ENCODE measurements around the gene NDUFS7.

The NDUFS7 gene

DNA sequence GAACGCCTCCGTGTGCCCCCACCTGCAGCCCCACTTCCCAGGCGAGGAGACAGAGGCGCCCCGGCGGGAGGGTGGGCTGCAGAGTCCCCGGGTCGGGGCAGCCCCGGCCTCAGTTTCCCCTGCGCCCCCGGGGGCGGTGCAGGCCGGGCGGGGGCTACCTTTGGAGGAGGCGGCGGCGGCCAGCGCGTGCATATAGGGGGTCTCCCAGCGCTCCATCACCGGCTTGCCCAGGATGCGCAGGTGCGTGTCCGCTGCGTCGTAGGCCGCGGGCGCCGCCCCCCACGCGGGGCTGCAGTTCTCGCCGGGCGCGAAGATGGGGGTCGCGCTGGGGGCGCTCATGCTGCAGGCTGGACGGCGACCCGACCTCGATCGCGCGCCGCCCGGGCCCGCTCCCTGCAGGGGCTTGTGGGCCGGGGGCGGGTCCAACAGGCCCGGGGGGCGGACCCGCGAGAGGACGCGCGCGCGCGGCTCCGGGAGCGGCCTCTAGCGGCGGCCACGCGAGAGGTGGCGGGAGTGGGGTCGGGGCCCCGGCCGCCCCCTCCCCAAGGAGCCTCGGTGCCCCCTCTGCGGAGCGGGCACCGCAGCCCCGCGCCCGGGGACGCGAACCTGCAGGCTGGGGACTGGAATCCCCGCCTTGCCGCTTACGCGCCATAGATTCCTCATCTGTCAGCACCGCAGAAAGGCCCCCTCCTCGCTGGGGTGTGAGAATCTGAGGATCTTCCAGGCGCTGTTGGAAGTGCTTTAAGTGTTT lies 17.6 kb downstream of the NDUFS7 start, which contains the start of gene GAMT:
Gene GAMT (minus strand): TSS at position 405 of the 751 bp plus-strand sequence. CDS start 66 bp downstream, at position 339.
- peak; percentile 62 for DNase-seq

DNA sequence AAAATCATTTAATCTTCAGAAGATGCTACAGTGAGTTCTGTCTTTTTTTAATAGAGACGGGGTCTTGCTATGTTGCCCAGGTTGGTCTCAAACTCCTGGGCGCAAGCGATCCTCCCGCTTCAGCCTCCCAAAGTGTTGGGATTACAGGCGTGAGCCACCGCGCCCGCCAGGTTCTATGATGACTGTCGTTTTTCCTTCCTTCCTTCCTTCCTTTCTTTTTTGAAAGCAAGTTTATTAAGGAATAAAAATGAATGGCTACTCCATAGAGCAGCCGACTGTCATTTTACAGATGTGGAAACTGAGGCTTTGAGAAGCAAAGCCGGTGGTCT lies 18.1 kb downstream of the NDUFS7 start:
- DNase-seq = no peak

DNA sequence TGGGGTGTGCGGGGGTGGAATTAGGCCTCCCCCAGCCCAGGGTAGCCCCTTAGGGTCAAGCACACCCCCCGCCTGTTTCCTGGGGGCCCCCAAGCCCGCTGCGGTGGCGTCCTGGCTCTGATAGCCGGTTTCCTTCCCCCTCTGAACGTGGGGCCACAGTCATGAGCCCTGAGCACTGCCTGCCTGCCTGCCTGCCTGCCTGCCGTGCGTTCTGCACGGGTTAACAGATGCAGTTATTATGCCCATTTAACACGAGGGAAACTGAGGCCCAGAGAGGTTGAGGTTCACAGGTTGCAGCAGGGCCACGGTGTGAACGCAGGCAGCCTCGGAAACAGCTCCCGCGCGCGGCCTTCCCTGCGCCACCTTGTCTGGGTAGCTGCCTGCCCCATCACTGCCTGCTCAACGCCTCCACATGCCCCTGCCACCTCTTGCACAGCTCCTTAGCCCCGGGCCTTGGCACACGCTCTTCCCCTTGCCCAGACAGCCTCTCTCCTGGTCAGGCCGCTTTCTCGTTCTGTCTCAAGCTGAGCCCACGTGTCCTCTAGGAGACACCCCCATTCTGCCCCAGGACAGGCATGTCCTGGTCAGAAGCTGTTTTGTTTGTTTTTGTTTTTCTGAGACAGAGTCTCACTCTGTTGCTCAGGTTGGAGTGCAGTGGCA lies 18.8 kb downstream of the NDUFS7 start:
- no peak for DNase-seq

DNA sequence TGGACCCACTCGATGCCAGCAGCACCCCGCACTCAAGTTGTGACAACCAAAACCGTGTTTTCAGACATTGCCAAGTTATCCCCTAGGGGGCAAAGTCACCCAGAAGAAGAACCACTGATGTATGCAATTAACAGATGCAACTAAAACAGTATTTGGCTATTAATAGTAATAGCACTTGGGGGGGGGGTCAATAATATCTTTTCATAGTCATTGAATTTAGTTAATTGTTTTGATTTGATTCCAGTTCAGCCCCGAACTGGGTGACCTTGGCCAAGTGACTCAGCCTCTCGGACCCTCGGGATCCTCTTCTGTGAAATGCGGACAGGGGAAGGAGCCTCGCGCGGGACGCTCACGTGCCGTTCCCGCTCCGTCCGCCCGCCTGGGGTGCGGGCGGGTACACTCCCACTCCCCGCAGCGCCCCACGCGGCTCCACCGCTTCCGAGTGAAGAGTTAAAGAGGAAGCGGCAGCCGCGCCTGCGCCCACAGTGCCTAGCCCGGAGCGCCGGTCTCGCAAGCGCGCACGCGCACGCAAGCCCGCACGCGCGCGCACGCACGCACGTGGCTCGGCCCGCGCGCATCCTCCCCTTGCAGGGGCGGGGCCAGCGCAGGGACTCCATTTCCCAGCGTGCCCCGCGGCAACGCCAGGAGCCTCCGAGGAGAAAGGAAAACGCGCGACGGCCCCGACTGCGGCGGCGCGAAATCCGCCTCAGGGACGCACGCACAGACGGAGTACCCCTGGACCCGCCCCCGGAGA lies 23.2 kb downstream of the NDUFS7 start:
- peak; percentile 99 for DNase-seq

DNA sequence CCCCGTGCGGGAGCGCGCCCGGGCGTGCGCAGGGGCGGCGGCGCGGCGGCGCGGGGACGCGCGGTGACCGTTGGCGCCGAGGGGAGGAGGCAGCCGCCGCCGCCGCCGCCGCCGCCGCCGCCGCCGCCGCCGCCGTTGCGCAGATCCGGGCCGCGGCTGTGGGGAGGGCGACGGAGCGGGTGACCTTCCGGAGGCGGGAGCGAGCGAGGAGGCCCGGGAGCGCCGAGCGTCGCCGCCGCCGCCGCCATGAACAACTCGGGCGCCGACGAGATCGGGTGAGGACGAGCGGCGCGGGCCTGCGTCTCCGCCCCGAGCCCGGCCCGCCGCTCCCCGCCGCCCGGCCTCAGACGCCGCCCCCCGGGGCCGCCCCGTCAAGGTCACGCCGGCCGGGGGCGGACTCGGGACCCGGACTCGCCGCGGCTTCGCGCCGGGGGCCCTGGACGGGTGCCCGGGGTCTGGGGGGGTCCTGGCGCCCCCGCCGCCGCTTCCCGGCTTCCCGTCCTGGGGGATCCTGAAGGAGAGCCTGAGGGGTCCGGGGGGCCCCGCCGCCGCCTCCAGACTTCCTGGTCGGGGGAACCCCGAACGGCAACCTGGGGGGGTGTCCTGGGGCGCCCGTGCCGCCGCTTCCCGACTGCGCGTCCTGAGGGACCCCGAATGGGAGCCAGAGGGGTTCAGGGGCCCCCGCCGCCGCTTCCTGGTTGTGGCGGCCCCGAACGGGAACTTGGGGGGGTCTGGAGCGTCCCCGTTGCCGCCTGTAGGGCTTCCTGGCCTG lies 24.0 kb downstream of the NDUFS7 start, which contains the start of gene DAZAP1:
Gene DAZAP1 (plus strand): TSS at position 59 of the 772 bp plus-strand sequence. CDS start 188 bp downstream, at position 247.
- DNase-seq = peak; percentile 37

DNA sequence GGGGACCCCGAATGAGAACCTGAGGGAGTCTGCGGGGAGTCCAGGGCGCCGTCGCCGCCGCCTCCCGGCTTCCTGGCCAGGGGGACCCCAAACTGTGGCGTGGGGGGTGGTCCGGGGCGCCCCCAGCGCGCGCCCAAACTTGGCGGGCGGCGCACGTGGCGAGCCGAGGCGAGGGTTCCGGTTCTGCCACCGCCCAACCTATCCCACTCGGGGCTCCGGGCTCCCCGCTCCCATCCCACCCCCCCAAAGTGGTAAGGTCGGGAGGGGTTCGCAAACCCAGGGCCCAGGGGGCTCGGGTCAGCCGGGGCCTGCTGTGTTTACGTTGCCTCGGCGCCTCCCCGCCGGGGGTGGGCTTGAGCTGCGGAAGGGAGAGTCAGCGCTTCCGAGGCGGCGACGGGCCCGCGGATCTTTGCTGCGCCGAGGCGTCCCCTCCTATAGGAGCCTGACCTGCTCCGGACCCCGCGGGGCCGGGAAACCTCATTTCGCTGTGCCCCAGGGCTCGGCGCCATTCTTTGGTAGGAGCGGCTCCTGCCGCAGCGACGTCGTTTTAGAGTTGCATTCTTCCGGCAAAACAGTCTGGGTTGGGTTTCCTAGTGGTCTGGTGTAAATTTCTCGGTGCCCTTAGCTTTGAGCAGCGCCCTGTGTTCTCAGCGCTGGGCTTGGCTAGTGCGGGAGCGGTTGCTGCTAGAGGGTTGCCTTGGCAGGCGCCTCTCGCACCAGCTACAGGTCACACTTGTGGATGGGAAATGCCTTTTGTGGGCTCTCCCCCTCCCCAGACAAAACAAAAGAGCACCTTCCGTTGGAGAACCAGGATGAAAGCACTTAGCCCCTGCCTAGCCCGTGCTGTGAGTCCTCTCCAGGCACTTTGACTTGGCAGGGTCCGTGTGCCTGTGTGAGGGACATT lies 24.8 kb downstream of the NDUFS7 start:
- DNase-seq = peak; percentile 70

DNA sequence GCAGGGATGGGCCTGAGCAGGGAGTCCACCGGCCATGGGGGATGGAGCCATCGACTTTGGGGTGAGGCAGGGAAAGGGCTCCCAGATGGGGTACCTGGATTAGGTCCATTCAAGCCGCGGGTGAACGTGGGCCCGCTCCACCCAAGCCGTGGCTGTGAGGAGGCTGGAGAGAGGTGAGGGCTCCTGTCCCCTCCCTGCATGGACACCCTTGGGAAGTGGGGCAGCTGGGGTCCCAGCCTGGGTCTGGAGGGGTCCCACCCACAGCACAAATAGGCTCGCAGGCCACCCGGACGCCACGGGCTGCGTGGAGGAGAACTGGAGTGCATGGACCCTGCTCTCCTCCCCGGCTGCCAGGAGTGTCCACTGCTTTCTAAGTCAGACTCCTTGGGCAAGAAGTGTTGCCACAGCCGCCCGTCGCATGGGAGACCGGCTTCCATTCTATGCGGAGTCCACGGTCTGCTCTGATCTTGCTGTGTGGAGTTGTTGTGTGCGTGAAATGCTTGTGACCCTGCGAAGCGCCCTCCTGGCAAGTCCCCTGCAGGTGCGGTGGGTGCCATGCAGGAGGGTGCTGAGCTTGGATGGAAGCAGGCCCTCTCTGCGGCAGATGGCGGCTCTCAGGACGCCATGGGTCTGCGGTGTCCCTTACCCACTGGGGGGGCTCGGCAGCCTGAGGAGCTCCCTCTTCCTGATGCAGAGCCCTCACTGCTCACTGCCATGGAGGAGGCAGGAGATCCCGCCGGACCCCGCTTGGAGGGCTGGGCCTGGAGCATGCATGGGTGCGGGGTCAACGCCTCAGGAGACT lies 25.7 kb downstream of the NDUFS7 start:
- no peak for DNase-seq

DNA sequence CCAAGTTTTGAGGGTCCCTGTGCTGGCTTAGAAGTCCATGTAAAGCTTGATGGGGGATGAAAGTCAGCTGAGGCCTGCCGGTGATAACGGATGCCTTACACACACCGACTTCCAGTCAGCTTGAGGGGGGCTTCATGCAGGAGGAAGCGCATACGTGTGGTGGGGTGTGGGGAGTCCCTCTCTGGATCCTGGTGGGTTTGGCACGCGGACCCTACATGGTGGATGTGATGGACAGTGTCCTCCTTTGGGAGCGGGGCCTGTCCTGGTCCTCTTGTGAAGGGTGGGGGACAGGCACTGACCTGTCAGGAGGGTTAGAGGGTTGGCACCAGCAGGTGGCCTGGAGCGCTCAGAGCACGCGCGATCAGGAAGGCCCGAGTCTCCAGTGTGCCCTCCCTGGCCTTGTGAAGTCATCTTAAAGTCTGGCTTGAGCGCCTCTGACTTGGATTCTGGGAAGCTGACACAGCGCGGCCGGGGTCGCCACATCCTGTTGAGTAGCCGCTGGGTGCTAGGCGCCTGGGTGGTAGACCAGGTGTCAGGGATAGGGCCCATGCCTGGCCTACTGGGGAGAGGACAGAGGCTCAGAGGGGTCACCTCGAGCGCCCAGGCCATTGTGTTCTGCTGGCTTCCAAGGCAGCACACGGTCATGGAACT lies 26.6 kb downstream of the NDUFS7 start:
- DNase-seq = peak; percentile 53

DNA sequence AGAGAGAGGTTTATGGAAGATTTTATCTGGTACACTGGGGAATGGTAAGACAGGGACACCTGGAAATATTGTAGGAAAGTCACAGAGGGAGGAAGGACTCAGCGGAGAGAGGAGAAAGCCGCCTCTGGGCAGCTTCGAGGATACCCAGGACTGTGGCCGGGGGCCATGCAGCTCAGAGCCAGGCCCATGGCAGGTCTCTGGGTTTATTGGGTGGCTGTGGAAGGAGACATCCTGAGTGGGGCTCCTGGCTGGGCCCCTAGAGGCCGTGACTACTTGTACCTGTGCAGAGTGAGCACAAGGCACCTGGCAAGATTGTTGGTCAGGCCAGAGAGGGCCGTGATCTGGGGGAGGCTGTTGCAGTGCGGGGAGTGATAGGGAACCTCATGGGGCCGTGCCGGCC lies 27.1 kb downstream of the NDUFS7 start:
- no peak for DNase-seq

DNA sequence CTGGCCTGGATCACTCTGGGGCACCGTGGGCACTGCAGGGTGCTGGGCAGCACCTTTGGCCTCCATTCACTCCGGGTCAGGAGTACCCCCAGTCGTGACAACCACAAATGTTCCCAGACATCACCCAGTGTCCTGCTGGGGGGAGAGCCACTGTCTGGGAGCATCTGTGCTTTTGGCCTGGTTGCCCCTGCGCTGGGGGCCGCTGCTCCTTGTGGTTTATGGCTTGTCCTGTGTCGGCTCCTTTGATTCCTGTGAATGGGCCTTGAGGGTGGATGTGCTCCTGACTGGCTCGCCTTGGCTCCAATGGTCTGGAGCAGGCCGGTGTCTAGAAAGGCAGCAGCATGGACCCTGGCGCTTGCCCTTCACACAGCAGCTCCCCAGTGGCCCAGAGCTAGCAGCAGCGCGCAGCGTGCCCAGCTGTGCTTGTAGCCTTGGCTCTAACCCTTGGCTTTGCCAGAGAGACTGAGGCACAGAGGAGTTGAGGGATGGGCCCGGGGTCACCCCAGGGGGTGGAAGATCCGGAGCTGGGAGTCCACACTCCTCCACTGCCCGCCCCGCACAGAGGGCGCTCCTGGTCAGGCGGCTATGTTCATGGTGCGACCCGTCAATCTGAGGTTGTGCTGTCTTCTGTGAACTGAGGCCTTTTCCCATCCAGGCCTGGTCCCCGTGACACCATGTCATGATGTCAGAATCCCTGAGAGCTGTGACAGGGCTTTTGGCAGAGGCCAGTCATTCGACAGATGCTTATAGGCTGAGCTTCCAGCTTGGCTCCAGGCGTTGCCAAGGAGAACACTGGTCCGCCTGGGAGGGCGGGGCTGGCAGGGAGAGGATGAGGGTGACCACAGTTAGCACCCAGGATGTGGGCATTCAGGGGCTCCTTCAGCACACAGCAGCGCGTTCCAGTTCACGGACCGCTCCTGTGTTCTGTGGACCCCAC lies 27.8 kb downstream of the NDUFS7 start:
- DNase-seq = no peak

DNA sequence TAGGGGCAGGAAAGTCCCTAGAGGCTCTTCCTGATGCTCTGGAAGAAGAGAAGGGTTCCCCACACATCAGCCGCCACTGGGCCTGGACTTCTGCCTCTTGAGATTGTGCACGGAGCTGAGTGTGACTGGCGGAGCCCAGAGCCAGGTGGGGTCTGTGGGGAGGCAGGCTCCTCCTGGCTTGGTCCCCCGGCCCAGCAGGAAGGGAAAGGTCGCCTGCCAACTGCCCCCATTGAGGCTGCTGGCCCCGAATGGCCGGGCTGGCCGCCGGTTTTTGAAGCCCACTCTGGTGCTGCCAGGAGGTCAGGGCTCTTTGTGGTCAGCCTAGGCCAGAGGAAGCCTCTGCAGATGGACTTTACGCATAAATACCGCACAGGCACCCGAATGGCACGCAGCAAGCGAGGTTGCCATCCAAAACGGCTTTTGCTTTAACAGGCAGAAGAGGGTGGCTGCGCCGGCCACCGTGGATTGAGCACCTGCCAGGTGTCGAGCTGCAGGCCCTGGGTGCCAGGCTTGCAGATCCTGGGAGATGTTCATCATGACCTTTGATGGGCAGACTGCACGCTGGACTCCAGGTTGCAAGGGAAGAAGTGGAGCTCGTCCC lies 28.7 kb downstream of the NDUFS7 start:
- DNase-seq = no peak

DNA sequence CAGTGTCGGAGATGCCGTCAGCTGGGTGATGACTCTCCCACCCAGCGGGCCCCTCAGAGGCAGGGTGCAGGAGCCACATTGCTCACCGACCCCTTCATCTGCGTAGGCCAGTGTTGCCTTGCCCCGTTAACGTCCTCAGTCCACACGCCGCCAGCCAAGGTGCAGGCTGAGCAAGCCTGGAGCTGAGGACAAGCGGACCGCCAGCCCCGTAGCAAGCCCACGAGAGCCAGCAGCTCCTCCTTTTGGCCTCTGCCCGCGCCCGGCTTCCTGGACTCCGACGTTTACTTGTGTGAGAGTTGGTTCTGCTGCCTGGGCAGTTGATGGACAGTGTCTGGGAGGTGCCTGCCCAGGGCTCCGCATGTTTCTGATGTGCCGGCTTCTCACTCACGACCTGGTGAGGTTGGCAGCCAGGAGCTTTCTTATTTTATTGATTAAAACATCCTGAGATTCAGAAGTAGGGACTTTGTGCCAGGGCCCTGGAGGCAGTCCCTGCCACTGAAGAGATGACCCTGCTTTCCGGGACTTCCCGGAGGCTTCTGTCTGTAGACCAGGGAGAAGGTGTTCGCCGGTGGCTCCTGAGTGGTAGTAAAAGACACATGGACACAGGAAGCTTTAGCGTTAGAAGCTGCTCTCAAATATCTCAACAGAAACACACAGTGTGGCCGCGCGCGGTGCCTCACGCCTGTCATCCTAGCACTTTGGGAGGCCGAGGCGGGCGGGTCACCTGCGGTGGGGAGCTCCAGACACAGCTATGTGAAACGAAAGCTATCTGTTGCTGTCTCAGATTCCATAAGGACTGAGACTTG lies 29.5 kb downstream of the NDUFS7 start:
- DNase-seq = no peak

DNA sequence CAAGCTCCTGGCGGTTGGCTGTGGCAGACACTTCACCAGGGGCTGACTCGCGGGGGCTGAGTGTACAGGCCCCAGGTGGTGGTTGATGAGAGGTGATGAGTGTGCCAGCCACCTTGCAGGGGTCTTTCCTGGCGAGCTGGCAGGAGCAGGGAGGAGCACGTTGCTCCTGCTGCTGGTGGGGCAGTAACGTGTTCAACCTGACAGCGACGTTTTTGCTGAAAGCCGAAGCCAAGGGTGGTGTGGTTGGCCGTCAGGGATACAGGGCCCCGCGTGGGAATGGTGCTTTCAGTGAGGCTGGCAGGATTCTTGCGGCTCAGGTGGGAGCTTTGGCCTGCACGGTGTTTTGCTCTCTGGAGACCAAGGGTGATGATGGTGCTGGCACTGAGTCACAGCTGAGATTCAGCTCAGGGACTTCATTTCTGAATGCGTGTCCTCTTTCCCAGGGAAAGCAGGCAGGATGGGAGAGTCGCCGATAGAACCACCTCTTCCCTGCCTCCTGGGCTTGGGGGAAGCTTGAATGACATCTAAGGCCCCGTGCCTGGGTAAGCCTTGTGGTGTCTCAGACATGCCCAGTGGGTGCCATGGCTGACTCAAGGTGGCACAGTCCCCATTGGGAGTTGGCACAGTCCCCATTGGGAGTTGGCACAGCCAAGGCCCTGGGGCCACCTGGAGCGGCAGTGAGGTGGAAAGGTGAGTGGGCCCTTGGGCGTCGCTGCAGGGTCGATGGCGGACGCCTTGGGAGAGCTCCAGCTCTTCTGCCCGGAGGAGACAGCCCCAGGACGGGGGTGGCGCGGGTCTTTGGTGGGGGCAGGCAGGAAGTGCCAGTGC lies 32.5 kb downstream of the NDUFS7 start:
- no peak for DNase-seq

DNA sequence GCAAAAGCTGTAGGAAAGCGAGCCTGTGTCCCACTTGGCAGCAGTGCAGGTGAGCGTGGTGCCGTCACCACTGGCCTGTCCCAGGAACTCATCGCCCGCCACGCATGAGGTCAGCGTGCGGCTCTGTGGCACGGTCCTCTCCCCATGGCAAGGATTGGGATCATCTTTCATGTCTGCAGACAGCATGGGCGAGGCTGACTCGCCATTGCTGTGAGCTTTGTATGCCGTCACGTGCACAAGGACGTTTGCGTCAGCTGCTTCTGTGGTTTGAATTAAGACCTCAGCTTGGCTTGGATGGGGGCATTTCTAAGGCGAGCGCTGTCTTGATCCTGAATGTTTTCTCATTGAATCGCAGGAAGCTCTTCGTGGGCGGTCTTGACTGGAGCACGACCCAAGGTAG lies 33.4 kb downstream of the NDUFS7 start:
- no peak for DNase-seq

DNA sequence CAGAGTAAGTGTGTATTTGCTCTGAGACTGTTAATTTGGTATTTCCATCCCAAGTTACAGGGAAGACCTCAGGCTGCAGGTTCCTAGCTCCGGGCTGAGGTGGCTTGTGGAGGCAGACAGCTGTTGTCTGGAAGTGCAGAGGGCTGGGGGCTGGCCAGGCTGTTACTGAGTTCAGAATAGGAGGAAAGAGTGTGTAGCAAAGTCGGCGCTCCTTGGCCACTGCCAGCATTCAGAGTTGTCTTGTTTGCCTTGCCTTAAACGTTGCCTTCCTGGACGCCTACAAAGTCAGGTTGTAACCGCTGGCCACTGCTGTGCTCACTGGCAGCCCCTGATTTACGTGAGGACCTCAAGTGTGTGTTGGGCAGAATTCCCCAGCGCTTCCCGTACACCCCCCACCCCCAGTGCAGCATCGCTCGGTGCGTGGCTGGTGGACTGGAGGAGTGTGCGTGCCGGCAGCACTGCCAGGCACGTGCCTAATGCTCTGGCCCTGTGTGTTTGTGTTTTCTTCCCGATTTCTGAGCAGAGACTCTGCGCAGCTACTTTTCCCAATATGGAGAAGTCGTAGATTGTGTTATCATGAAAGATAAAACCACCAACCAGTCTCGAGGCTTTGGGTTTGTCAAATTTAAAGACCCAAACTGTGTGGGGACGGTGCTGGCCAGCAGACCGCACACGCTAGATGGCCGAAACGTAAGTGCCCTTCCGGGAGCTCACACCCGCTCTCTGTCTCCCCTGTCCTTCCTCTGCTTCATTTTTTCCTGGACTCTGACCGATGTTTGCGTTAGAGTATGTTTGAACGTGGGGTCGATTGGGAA lies 34.2 kb downstream of the NDUFS7 start:
- no peak for DNase-seq

DNA sequence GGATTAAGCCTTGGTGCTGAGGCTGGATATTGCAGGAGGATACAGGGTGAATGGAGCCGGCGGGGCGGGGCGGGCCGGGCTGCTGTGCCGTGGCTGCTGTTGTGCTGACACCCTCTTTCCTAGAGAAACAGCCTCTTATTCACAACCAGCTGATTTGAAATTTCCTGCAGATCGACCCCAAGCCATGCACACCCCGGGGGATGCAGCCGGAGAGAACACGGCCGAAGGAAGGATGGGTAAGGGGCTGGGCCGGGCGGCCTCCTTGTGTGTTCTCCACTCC lies 34.7 kb downstream of the NDUFS7 start:
- DNase-seq = no peak
